HepG2 (cell line): Measurements from ENCODE around the gene SSC5D. TPM values are rescaled to one million over a fixed set of nuclear protein-coding genes. Genes with fewer than 3 reads are reported as not detected.

Experiments used
- ATAC-seq: fragments of 200-7000 bp; cut with Tn5 transposase; 3 replicates; pipeline ENCODE4 v1.9.1; 2020; ENCODE audit warnings: mild to moderate bottlenecking, moderate library complexity
- BruUV-seq: library from RNA; stranded (reverse); fragments of 400-500 nt; replicated peaks from 2 replicates; lab custom pipeline; 2021; lab: Mats Ljungman, UMichigan
- CTCF ChIA-PET: fragments of 300-600 bp; formaldehyde crosslinking; extraction: SDS; loops from one replicate; lab custom pipeline; 2021; ENCODE audit warnings: low total read pairs, inconsistent platforms, low intra/inter-chr PET ratio; lab: Yijun Ruan, JAX
- POLR2A ChIA-PET: fragments of 350-600 bp; sonication (Branson Sonifier 250); formaldehyde crosslinking; loops from one replicate; lab custom pipeline; 2020; ENCODE audit warnings: antibody characterized with exemption, inconsistent platforms; lab: Yijun Ruan, JAX
- DNase-seq: peaks from one replicate; pipeline ENCODE4 v3.0.0-alpha.2; 2015; ENCODE audit warnings: low spot score
- FAIRE-seq: peaks from 3 replicates; lab custom pipeline; 2011; peaks lifted over from hg19 to GRCh38; lab: Jason Lieb, UNC
- H2AFZ ChIP-seq: one replicate; pipeline ENCODE4 v1.6.1; 2011; ENCODE audit warnings: low read length, inconsistent platforms
- H3K27ac ChIP-seq: fragments of 300-600 bp; 3 replicates; pipeline ENCODE4 v1.8.0; 2011; ENCODE audit warnings: mixed run types, mild to moderate bottlenecking, mixed read lengths, low read length, inconsistent platforms; ENCODE audit not compliant: insufficient read depth; ENCODE audit errors: extremely low read length
- H3K27me3 ChIP-seq, 2 experiments: fragments of 200-600 bp in 1 of 2; 2 replicates in 1 of 2; 3 replicates in 1 of 2; pipeline versions ENCODE4 v1.6.0 to v1.8.0; 2011; ENCODE audit warnings: low read length in 2 of 2, mild to moderate bottlenecking in 2 of 2, moderate library complexity in 2 of 2, inconsistent platforms in 1 of 2; ENCODE audit not compliant: insufficient read depth in 2 of 2, control insufficient read depth in 1 of 2
- H3K36me3 ChIP-seq, 2 experiments: fragments of 200-600 bp in 1 of 2; replicated peaks in 1 of 2; 2 replicates in 1 of 2; 3 replicates in 1 of 2; pipeline versions ENCODE4 v1.5.1 to v1.8.0; 2011; ENCODE audit warnings: low read length in 2 of 2, inconsistent platforms in 1 of 2; ENCODE audit not compliant: insufficient read depth in 2 of 2, control insufficient read depth in 1 of 2
- H3K4me1 ChIP-seq: 2 replicates; pipeline ENCODE4 v1.5.1; 2012; ENCODE audit warnings: low read length, inconsistent platforms; ENCODE audit not compliant: insufficient read depth
- H3K4me2 ChIP-seq: 2 replicates; pipeline ENCODE4 v1.6.0; 2011; ENCODE audit warnings: low read depth, low read length, inconsistent platforms
- H3K4me3 ChIP-seq, 3 experiments: fragments of 200-600 bp in 1 of 3; sonication (generic), shearing (Covaris generic) in 1 of 3; replicated peaks in 1 of 3; 2 replicates each; pipeline ENCODE4 v1.5.1; 2011 to 2016; ENCODE audit warnings: low read length in 3 of 3, inconsistent platforms in 2 of 3, low read depth in 2 of 3, mild to moderate bottlenecking in 2 of 3, control low read depth in 1 of 3, mixed read lengths in 1 of 3; ENCODE audit not compliant: insufficient read depth in 1 of 3
- H3K79me2 ChIP-seq: one replicate; pipeline ENCODE4 v1.6.1; 2011; ENCODE audit warnings: low read length, inconsistent platforms; ENCODE audit not compliant: insufficient read depth
- H3K9ac ChIP-seq: 2 replicates; pipeline ENCODE4 v1.6.0; 2011; ENCODE audit warnings: mild to moderate bottlenecking, low read depth, low read length, inconsistent platforms; ENCODE audit not compliant: insufficient read depth
- H3K9me3 ChIP-seq: 2 replicates; pipeline ENCODE4 v1.5.1; 2012; ENCODE audit warnings: mild to moderate bottlenecking, low read length
- H4K20me1 ChIP-seq: 2 replicates; pipeline ENCODE4 v1.6.0; 2011; ENCODE audit warnings: inconsistent platforms, mild to moderate bottlenecking, low read length, moderate library complexity; ENCODE audit not compliant: insufficient read depth
- BCL6 ChIP-seq: IDR thresholded peaks from 2 replicates; pipeline ENCODE4 v1.6.1; 2016; ENCODE audit warnings: missing genetic modification reagents, missing compliant biosample characterization
- CBFB ChIP-seq: sonication (generic); formaldehyde crosslinking; IDR thresholded peaks from 2 replicates; pipeline ENCODE4 v1.4.0; 2020; ENCODE audit warnings: missing genetic modification reagents
- ELF3 ChIP-seq: IDR thresholded peaks from 2 replicates; pipeline ENCODE4 v1.6.1; 2016; ENCODE audit warnings: missing genetic modification reagents, missing compliant biosample characterization
- EZH2 ChIP-seq: conservative IDR thresholded peaks from 2 replicates; pipeline ENCODE4 v1.6.1; 2012; ENCODE audit warnings: mild to moderate bottlenecking, low read depth, low read length, moderate library complexity
- NCOA1 ChIP-seq: sonication (generic); formaldehyde crosslinking; IDR thresholded peaks from 2 replicates; pipeline ENCODE4 v1.9.0; 2021; ENCODE audit warnings: missing genetic modification reagents
- TRIM22 ChIP-seq: fragments of 450-650 bp; IDR thresholded peaks from 2 replicates; pipeline ENCODE4 v1.6.1; 2017
- ZFP36L1 ChIP-seq: sonication (generic); formaldehyde crosslinking; IDR thresholded peaks from 2 replicates; pipeline ENCODE4 v1.8.0; 2022; ENCODE audit warnings: mild to moderate bottlenecking, missing genetic modification reagents, moderate library complexity
- ZNF564 ChIP-seq: sonication (generic); formaldehyde crosslinking; IDR thresholded peaks from 2 replicates; pipeline ENCODE4 v1.8.1; 2023; ENCODE audit warnings: mild to moderate bottlenecking, missing genetic modification reagents
- ZNF572 ChIP-seq: sonication (generic); formaldehyde crosslinking; IDR thresholded peaks from 2 replicates; pipeline ENCODE4 v1.5.1; 2020; ENCODE audit warnings: mild to moderate bottlenecking, missing genetic modification reagents
- ZNF615 ChIP-seq: sonication (generic); formaldehyde crosslinking; IDR thresholded peaks from 2 replicates; pipeline ENCODE4 v1.5.0; 2020; ENCODE audit warnings: mild to moderate bottlenecking, missing genetic modification reagents, borderline replicate concordance
- ZNF660 ChIP-seq: sonication (generic); formaldehyde crosslinking; IDR thresholded peaks from 2 replicates; pipeline ENCODE4 v1.5.1; 2020; ENCODE audit warnings: mild to moderate bottlenecking, low read depth, missing genetic modification reagents, borderline replicate concordance
- ZNF710 ChIP-seq: sonication (generic); formaldehyde crosslinking; IDR thresholded peaks from 2 replicates; pipeline ENCODE4 v1.5.0; 2020; ENCODE audit warnings: mild to moderate bottlenecking, missing genetic modification reagents, borderline replicate concordance
- ZNF770 ChIP-seq: sonication (generic); formaldehyde crosslinking; IDR thresholded peaks from 2 replicates; pipeline ENCODE4 v1.5.0; 2020; ENCODE audit warnings: mild to moderate bottlenecking, missing genetic modification reagents
- ZNF883 ChIP-seq: sonication (generic); formaldehyde crosslinking; IDR thresholded peaks from 2 replicates; pipeline ENCODE4 v1.5.1; 2020; ENCODE audit warnings: mild to moderate bottlenecking, missing genetic modification reagents; ENCODE audit errors: not compliant biosample characterization
- WGBS: methylation state at CpG from one replicate; pipeline ENCODE4 v1.1.6; 2017; ENCODE audit warnings: low lambda C conversion rate; 5-methylcytosine and 5-hydroxymethylcytosine counted together
- in situ Hi-C: cut with HindIII; loops from 2 replicates; pipeline ENCODE4 v1.10.0; 2017; ENCODE audit warnings: low pct_unique_long_range_greater_than_20kb; ENCODE audit not compliant: extremely low pct_ligation_motif_present
- intact Hi-C: fragments of 100-400 bp; cut with micrococcal nuclease; formaldehyde crosslinking; loops from one replicate; pipeline ENCODE4 v1.10.0; 2022; ENCODE audit not compliant: unreplicated experiment
- polyA plus RNA-seq, 8 experiments: library from polyadenylated mRNA; depleted of rRNA in 3 of 8; stranded (reverse) in 7 of 8; unstranded in 1 of 8; fragments of >200 nt; fragmentation: Illumina TruSeq in 4 of 8; extraction: Trizol in 4 of 8; gene quantifications; 2 replicates each; pipeline versions ENCODE4 v1.2.1 to v1.2.3, GENCODE V29; 2011 to 2016; ENCODE audit warnings: low read depth in 4 of 8, missing spikeins in 1 of 8, mixed read lengths in 1 of 8; ENCODE audit not compliant: insufficient read depth in 1 of 8
- total RNA-seq, 5 experiments: library from RNA; depleted of rRNA; stranded (reverse); fragments of >200 nt; fragmentation: Illumina TruSeq; extraction: Trizol; gene quantifications; 2 replicates each; pipeline ENCODE4 v1.2.3, GENCODE V29; 2016; ENCODE audit warnings: low read depth in 1 of 5

SSC5D gene
- total and polyA plus RNA-seq, 2 of the 13 experiments (the other 11 are each of a cell fraction or from before 2014, with no cell fraction given): not detected

GRCh38 chr19:55504981-55505380 is 16.7 kb downstream of the SSC5D start:
- no peak overlapping the region for H3K4me2 ChIP-seq
- H3K9ac ChIP-seq: no peak overlapping the region
- in situ Hi-C loops: no loop called here
- no peak overlapping the region for H3K27ac ChIP-seq
- H4K20me1 ChIP-seq: no peaks in the 10 kb centered on the region
- BruUV-seq: no TSS peak
- 27% methylated on average over 11 of the region's 11 CpGs for WGBS
- H3K4me1 ChIP-seq: peaks cover 20% of the 10 kb centered on the region
- POLR2A ChIA-PET: interaction anchor here (0.9 to 1.9 kb wide), 3 partner anchors 11 to 97 kb away, joined by 3 to 10 read pairs (median 5); partner anchors contain the start of genes FIZ1 and ZNF524
- TF ChIP-seq ZNF615 (CRISPR knock-in tag) (no peak), CBFB (CRISPR knock-in tag) (no peak), ZNF660 (CRISPR knock-in tag) (no peak), EZH2 (no peak), ZNF572 (no peak), ZNF883 (no peak), ZNF710 (CRISPR knock-in tag) (no peak), BCL6 (CRISPR knock-in tag) (no peak), ELF3 (CRISPR knock-in tag) (no peak), NCOA1 (CRISPR knock-in tag) (no peak), ZNF770 (CRISPR knock-in tag) (no peak), ZNF564 (CRISPR knock-in tag) (no peak), ZFP36L1 (CRISPR knock-in tag) (no peak), TRIM22 (no peak)
- no peaks in the 10 kb centered on the region for H3K79me2 ChIP-seq
- no peak overlapping the region for H3K4me3 ChIP-seq
- CTCF ChIA-PET: interaction anchor here (2.0 kb wide), 1 partner anchor 37 kb away, joined by 24 read pairs; no protein-coding TSS in a partner anchor
- peaks cover 1 to 29% of the 10 kb centered on the region in 2 experiments; a peak in 4 of 5 replicates for H3K27me3 ChIP-seq
- ATAC-seq: no peak
- H2AFZ ChIP-seq: no peak overlapping the region
- H3K9me3 ChIP-seq: no peaks in the 10 kb centered on the region
- no peak for FAIRE-seq
- intact Hi-C loops: no loop called here
- no peaks in the 10 kb centered on the region for H3K36me3 ChIP-seq
- DNase-seq: no peak
